H9 (cell line): ENCODE data around the gene EDAR. TPM values are rescaled to one million over a fixed set of nuclear protein-coding genes. Genes with fewer than 3 reads are reported as not detected.

Experiments
- DNase-seq: peaks from one replicate; pipeline ENCODE4 v3.0.0-alpha.2; 2017
- H2AFZ ChIP-seq: one replicate; pipeline ENCODE4 v1.6.1; 2013; ENCODE audit warnings: mild to moderate bottlenecking, low read length, control low read depth, moderate library complexity
- H2AK5ac ChIP-seq: 2 replicates; pipeline ENCODE4 v1.6.1; 2013; ENCODE audit warnings: low read length, control low read depth, mixed read lengths; ENCODE audit not compliant: insufficient read length
- H2BK120ac ChIP-seq: one replicate; pipeline ENCODE4 v1.6.1; 2013; ENCODE audit warnings: low read depth, mild to moderate bottlenecking, low read length, control low read depth, inconsistent platforms; ENCODE audit not compliant: poor library complexity, severe bottlenecking
- H2BK12ac ChIP-seq: 2 replicates; pipeline ENCODE4 v1.6.1; 2013; ENCODE audit warnings: low read length, control low read depth, mixed read lengths, low read depth; ENCODE audit not compliant: insufficient read length
- H2BK15ac ChIP-seq: 2 replicates; pipeline ENCODE4 v1.6.1; 2013; ENCODE audit warnings: low read depth, low read length, control low read depth
- H2BK20ac ChIP-seq: one replicate; pipeline ENCODE4 v1.6.1; 2013; ENCODE audit warnings: low read depth, mild to moderate bottlenecking, low read length, control low read depth, inconsistent platforms; ENCODE audit not compliant: poor library complexity, severe bottlenecking
- H2BK5ac ChIP-seq: 2 replicates; pipeline ENCODE4 v1.6.1; 2013; ENCODE audit warnings: low read length, control low read depth, mixed read lengths; ENCODE audit not compliant: insufficient read length
- H3K14ac ChIP-seq: 2 replicates; pipeline ENCODE4 v1.6.1; 2013; ENCODE audit warnings: low read length, control low read depth; ENCODE audit not compliant: insufficient read depth
- H3K18ac ChIP-seq: 2 replicates; pipeline ENCODE4 v1.6.1; 2013; ENCODE audit warnings: low read depth, mild to moderate bottlenecking, mixed read lengths, low read length, control low read depth; ENCODE audit not compliant: insufficient read length
- H3K23ac ChIP-seq: 2 replicates; pipeline ENCODE4 v1.6.1; 2013; ENCODE audit warnings: low read length, control low read depth, mixed read lengths, low read depth; ENCODE audit not compliant: insufficient read length
- H3K23me2 ChIP-seq: 2 replicates; pipeline ENCODE4 v1.6.1; 2013; ENCODE audit warnings: low read depth, mild to moderate bottlenecking, mixed read lengths, low read length, control low read depth; ENCODE audit not compliant: insufficient read length, poor library complexity, severe bottlenecking
- H3K27ac ChIP-seq: 2 replicates; pipeline ENCODE4 v1.5.1; 2013; ENCODE audit warnings: low read length, control low read depth, mixed read lengths, low read depth; ENCODE audit not compliant: insufficient read length
- H3K27me3 ChIP-seq: 2 replicates; pipeline ENCODE4 v1.6.1; 2013; ENCODE audit warnings: low read length, control low read depth, inconsistent platforms; ENCODE audit not compliant: insufficient read depth
- H3K4ac ChIP-seq: 2 replicates; pipeline ENCODE4 v1.6.1; 2013; ENCODE audit warnings: low read depth, mild to moderate bottlenecking, control low read depth, inconsistent platforms, low read length, moderate library complexity
- H3K4me1 ChIP-seq: 2 replicates; pipeline ENCODE4 v1.6.1; 2013; ENCODE audit warnings: low read length, control low read depth, inconsistent platforms; ENCODE audit not compliant: insufficient read depth
- H3K4me2 ChIP-seq: 2 replicates; pipeline ENCODE4 v1.6.1; 2013; ENCODE audit warnings: low read length, control low read depth, mixed read lengths; ENCODE audit not compliant: insufficient read length, insufficient read depth
- H3K56ac ChIP-seq: 2 replicates; pipeline ENCODE4 v1.6.1; 2013; ENCODE audit warnings: low read depth, mild to moderate bottlenecking, mixed read lengths, low read length, control low read depth; ENCODE audit not compliant: insufficient read length
- H3K79me1 ChIP-seq: 2 replicates; pipeline ENCODE4 v1.6.1; 2013; ENCODE audit warnings: low read depth, mild to moderate bottlenecking, moderate library complexity, low read length, control low read depth, inconsistent platforms; ENCODE audit not compliant: insufficient read depth, poor library complexity, severe bottlenecking
- H3K79me2 ChIP-seq: 2 replicates; pipeline ENCODE4 v1.6.1; 2013; ENCODE audit warnings: low read length, control low read depth, inconsistent platforms; ENCODE audit not compliant: insufficient read depth
- H3K9ac ChIP-seq: 2 replicates; pipeline ENCODE4 v1.6.1; 2013; ENCODE audit warnings: low read length, control low read depth, mixed read lengths; ENCODE audit not compliant: insufficient read length; ENCODE audit errors: extremely low read depth
- H3K9me3 ChIP-seq: one replicate; pipeline ENCODE4 v1.6.1; 2013; ENCODE audit warnings: low read depth, low read length, inconsistent platforms; ENCODE audit not compliant: control insufficient read depth
- H3T11ph ChIP-seq: one replicate; pipeline ENCODE4 v1.6.1; 2013; ENCODE audit warnings: mild to moderate bottlenecking, low read length, control low read depth, inconsistent platforms
- H4K20me1 ChIP-seq: one replicate; pipeline ENCODE4 v1.6.1; 2013; ENCODE audit not compliant: control insufficient read depth, insufficient read length, insufficient read depth
- H4K5ac ChIP-seq: 2 replicates; pipeline ENCODE4 v1.6.1; 2013; ENCODE audit warnings: low read depth, mild to moderate bottlenecking, mixed read lengths, low read length, control low read depth; ENCODE audit not compliant: insufficient read length
- H4K8ac ChIP-seq: replicated peaks from 2 replicates; pipeline ENCODE4 v1.6.1; 2013; ENCODE audit warnings: low read length, control low read depth, mixed read lengths, low read depth; ENCODE audit not compliant: insufficient read length
- H4K91ac ChIP-seq: 2 replicates; pipeline ENCODE4 v1.6.1; 2013; ENCODE audit warnings: low read depth, mild to moderate bottlenecking, moderate library complexity, mixed read lengths, low read length, control low read depth; ENCODE audit not compliant: insufficient read length
- H3K27ac Mint-ChIP-seq, 3 experiments: 2 replicates in 2 of 3; 3 replicates in 1 of 3; pipeline ENCODE4 v1.8.0; 2020 to 2021; ENCODE audit warnings: mixed read lengths in 3 of 3, mild to moderate bottlenecking in 1 of 3, moderate library complexity in 1 of 3
- H3K27me3 Mint-ChIP-seq: 2 replicates; pipeline ENCODE4 v1.8.0; 2021; ENCODE audit warnings: low read depth, mild to moderate bottlenecking, moderate library complexity, mixed read lengths
- H3K36me3 Mint-ChIP-seq, 3 experiments: 2 replicates in 2 of 3; 3 replicates in 1 of 3; pipeline ENCODE4 v1.8.0; 2020 to 2021; ENCODE audit warnings: low read depth in 3 of 3, mixed read lengths in 3 of 3; ENCODE audit not compliant: insufficient read depth in 1 of 3
- H3K4me1 Mint-ChIP-seq, 2 experiments: 2 replicates each; pipeline ENCODE4 v1.8.0; 2020; ENCODE audit warnings: mixed read lengths in 2 of 2
- H3K4me3 Mint-ChIP-seq, 2 experiments: 2 replicates in 1 of 2; 3 replicates in 1 of 2; pipeline ENCODE4 v1.8.0; 2020 to 2021; ENCODE audit warnings: mild to moderate bottlenecking in 2 of 2, mixed read lengths in 2 of 2, moderate library complexity in 1 of 2
- H3K9me3 Mint-ChIP-seq, 2 experiments: 2 replicates in 1 of 2; 3 replicates in 1 of 2; pipeline ENCODE4 v1.8.0; 2020; ENCODE audit warnings: mild to moderate bottlenecking in 2 of 2, mixed read lengths in 2 of 2, moderate library complexity in 1 of 2
- CTCF ChIP-seq: fragments of 200-600 bp; sonication (generic); conservative IDR thresholded peaks from 3 replicates; pipeline ENCODE4 v1.8.0; 2021; ENCODE audit warnings: antibody characterized with exemption, mild to moderate bottlenecking
- WGBS: extraction: QIAGEN DNeasy Blood & Tissue Kit; methylation state at CpG from one replicate; pipeline ENCODE4 v1.1.7; 2013; ENCODE audit warnings: missing lambda C conversion rate, low lambda C conversion rate, mixed read lengths; ENCODE audit not compliant: insufficient read length; ENCODE audit errors: extremely low coverage; 5-methylcytosine and 5-hydroxymethylcytosine counted together
- total RNA-seq: library from RNA; stranded (reverse); gene quantifications from 2 replicates; pipeline ENCODE4 v1.2.1, GENCODE V29; 2021

The EDAR gene
- total RNA-seq, 1 experiment from 2014 or later: not detected

GRCh38 chr2:108896741-108897140 lies 92.3 kb downstream of the EDAR start:
- Histone ChIP-seq H3K56ac (no peak overlapping the region), H2BK5ac (no peak overlapping the region), H3K4me2 (no peak overlapping the region), H2AK5ac (no peak overlapping the region), H2BK120ac (no peak overlapping the region), H3K79me1 (no peaks in the 10 kb centered on the region), H2AFZ (no peak overlapping the region), H3K79me2 (no peaks in the 10 kb centered on the region), H3K4ac (no peak overlapping the region), H3K18ac (no peak overlapping the region), H2BK15ac (no peak overlapping the region), H3K4me1 (no peaks in the 10 kb centered on the region), H3K9ac (no peak overlapping the region), H3K23me2 (no peaks in the 10 kb centered on the region), H3K27ac (no peak overlapping the region), H3T11ph (no peak overlapping the region), H4K91ac (no peak overlapping the region), H4K20me1 (no peaks in the 10 kb centered on the region), H3K27me3 (no peaks in the 10 kb centered on the region), H3K23ac (no peak overlapping the region), H3K9me3 (no peaks in the 10 kb centered on the region), H4K8ac (no peak overlapping the region), H3K14ac (no peak overlapping the region), H2BK12ac (no peak overlapping the region), H4K5ac (no peak overlapping the region), H2BK20ac (no peak overlapping the region)
- H3K4me3 Mint-ChIP-seq: no peak overlapping the region
- H3K9me3 Mint-ChIP-seq: no peaks in the 10 kb centered on the region
- H3K27ac Mint-ChIP-seq: no peak overlapping the region
- peaks cover 6 to 10% of the 10 kb centered on the region in 2 experiments for H3K4me1 Mint-ChIP-seq
- no peak for TF ChIP-seq CTCF
- H3K36me3 Mint-ChIP-seq: peaks cover 0 to 8% (median 0%) of the 10 kb centered on the region in 3 experiments; a peak in 2 of 7 replicates
- no peaks in the 10 kb centered on the region; the same call in 1 of the 2 replicates for H3K27me3 Mint-ChIP-seq
- no CpG with 5 or more reads among the region's 13 CpGs for WGBS
- DNase-seq: no peak
